Uterus (tissue), 2 donors: ENCODE results near the gene RAD51B.

Experiments used
- POLR2A ChIP-seq, 2 donors: fragments of 450-650 bp; IDR thresholded peaks; one replicate each; pipeline ENCODE4 v1.6.1; 2016; ENCODE audit warnings: antibody characterized with exemption in 2 of 2, mild to moderate bottlenecking in 1 of 2, moderate library complexity in 1 of 2
- TF ChIP-seq, protein P1 (sequence below), 4 experiments: fragments of 200-600 bp in 2 of 4; fragments of 450-650 bp in 2 of 4; sonication (generic) in 2 of 4; IDR thresholded peaks; one replicate each; pipeline ENCODE4 v1.5.1; 2016 to 2019; ENCODE audit warnings: antibody characterized with exemption in 4 of 4, mild to moderate bottlenecking in 2 of 4, moderate library complexity in 1 of 4

DNA sequence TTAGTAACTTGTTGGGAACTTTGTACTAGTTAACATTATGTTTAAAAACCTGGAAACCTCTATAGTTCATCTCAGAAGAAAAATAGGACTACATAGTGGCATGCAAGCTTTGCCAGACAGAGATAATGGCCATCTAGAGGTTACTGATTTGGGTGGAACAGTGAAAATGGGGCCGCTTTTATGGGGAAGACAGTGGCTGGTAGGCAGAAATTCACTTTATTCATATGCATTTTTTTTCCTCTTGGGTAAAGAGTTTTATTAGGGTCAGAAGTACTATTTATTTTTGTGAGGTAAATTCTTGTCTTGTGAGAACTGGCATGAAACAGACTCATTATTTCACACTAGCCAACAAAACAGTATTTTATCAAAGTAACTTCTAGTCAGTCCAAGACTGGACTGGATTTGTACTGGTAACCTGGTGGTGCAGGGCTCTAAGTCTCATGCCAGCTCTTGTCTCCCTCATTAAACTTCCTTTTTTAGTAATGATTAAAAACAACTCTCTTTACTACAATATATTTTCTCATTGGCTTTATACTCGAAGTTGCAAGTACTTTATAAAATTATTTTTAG, 345.8 kb downstream of the RAD51B start:
- TF ChIP-seq, protein P1, sequence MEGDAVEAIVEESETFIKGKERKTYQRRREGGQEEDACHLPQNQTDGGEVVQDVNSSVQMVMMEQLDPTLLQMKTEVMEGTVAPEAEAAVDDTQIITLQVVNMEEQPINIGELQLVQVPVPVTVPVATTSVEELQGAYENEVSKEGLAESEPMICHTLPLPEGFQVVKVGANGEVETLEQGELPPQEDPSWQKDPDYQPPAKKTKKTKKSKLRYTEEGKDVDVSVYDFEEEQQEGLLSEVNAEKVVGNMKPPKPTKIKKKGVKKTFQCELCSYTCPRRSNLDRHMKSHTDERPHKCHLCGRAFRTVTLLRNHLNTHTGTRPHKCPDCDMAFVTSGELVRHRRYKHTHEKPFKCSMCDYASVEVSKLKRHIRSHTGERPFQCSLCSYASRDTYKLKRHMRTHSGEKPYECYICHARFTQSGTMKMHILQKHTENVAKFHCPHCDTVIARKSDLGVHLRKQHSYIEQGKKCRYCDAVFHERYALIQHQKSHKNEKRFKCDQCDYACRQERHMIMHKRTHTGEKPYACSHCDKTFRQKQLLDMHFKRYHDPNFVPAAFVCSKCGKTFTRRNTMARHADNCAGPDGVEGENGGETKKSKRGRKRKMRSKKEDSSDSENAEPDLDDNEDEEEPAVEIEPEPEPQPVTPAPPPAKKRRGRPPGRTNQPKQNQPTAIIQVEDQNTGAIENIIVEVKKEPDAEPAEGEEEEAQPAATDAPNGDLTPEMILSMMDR (IDR thresholded peaks at IDR 0.05): no peak
- no peak for TF ChIP-seq POLR2A (IDR thresholded peaks at IDR 0.05)
